A673 (cell line): ENCODE data around the gene ZNG1B.
"Not testable (repeated sequence)": the region's sequence is repeated elsewhere in the genome, so short reads cannot be mapped to it uniquely, and the experiment has no call there.

Experiments used
- EZH2 ChIP-seq: fragments of 200-600 bp; sonication (generic); IDR thresholded peaks from 2 replicates; pipeline ENCODE4 v1.6.1; 2017; ENCODE audit warnings: borderline replicate concordance, low read depth, mild to moderate bottlenecking, mixed read lengths, antibody characterized with exemption, low read length; ENCODE audit not compliant: poor library complexity, severe bottlenecking
- TF ChIP-seq, protein P1 (sequence below): fragments of 300-800, 200-600 bp; sonication (generic); conservative IDR thresholded peaks from 2 replicates; pipeline ENCODE4 v1.5.1; 2017; ENCODE audit warnings: low read depth, mild to moderate bottlenecking, antibody characterized with exemption, low read length, moderate library complexity, mixed read lengths

DNA sequence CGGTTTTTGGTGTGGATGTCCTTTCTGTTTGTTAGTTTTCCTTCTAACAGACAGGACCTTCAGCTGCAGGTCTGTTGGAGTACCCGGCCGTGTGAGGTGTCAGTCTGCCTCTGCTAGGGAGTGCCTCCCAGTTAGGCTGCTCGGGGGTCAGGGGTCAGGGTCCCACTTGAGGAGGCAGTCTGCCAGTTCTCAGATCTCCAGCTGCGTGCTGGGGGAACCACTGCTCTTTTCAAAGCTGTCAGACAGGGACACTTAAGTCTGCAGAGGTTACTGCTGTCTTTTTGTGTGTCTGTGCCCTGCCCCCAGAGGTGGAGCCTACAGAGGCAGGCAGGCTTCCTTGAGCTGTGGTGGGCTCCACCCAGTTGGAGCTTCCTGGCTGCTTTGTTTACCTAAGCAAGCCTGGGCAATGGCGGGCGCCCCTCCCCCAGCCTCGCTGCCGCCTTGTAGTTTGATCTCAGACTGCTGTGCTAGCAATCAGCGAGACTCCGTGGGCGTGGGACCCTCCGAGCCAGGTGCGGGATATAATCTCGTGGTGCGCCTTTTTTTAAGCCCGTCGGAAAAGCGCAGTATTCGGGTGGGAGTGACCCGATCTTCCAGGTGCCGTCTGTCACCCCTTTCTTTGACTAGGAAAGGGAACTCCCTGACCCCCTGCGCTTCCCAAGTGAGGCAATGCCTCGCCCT, 39.3 kb downstream of the ZNG1B start:
- TF ChIP-seq, protein P1, sequence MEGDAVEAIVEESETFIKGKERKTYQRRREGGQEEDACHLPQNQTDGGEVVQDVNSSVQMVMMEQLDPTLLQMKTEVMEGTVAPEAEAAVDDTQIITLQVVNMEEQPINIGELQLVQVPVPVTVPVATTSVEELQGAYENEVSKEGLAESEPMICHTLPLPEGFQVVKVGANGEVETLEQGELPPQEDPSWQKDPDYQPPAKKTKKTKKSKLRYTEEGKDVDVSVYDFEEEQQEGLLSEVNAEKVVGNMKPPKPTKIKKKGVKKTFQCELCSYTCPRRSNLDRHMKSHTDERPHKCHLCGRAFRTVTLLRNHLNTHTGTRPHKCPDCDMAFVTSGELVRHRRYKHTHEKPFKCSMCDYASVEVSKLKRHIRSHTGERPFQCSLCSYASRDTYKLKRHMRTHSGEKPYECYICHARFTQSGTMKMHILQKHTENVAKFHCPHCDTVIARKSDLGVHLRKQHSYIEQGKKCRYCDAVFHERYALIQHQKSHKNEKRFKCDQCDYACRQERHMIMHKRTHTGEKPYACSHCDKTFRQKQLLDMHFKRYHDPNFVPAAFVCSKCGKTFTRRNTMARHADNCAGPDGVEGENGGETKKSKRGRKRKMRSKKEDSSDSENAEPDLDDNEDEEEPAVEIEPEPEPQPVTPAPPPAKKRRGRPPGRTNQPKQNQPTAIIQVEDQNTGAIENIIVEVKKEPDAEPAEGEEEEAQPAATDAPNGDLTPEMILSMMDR, result not testable (repeated sequence)
- not testable (repeated sequence) for TF ChIP-seq EZH2
